Activated CD4-positive, alpha-beta T cell treated with anti-CD3 and anti-CD28 coated beads, Interleukin-2, amount 10 ng/mL, durations not matched to agents 7 days and 5 days (primary cell): ENCODE results near the gene C3orf70. TPM values are rescaled to one million over a fixed set of nuclear protein-coding genes. Genes with fewer than 3 reads are reported as not detected.

Experiments
- CTCF ChIA-PET: fragments of 350-600 bp; sonication (Branson Sonifier 250); formaldehyde crosslinking; loops from one replicate; lab custom pipeline; 2021; ENCODE audit warnings: antibody characterized with exemption; lab: Charles Lee
- POLR2A ChIA-PET: fragments of 350-600 bp; sonication (Branson Sonifier 250); formaldehyde crosslinking; loops from one replicate; lab custom pipeline; 2021; ENCODE audit warnings: antibody characterized with exemption; lab: Charles Lee
- DNase-seq: peaks from one replicate; pipeline ENCODE4 v3.0.0-alpha.2; 2020
- H3K27ac Mint-ChIP-seq: one replicate; pipeline ENCODE4 v1.8.0; 2021; ENCODE audit warnings: mild to moderate bottlenecking, moderate library complexity, mixed read lengths
- H3K27me3 Mint-ChIP-seq: one replicate; pipeline ENCODE4 v1.8.0; 2021; ENCODE audit warnings: mixed read lengths
- H3K36me3 Mint-ChIP-seq: one replicate; pipeline ENCODE4 v1.8.0; 2021; ENCODE audit warnings: low read depth, mixed read lengths
- H3K4me1 Mint-ChIP-seq: one replicate; pipeline ENCODE4 v1.8.0; 2021; ENCODE audit warnings: mixed read lengths
- H3K4me3 Mint-ChIP-seq: one replicate; pipeline ENCODE4 v1.8.0; 2021; ENCODE audit warnings: mild to moderate bottlenecking, moderate library complexity, mixed read lengths
- H3K9me3 Mint-ChIP-seq: one replicate; pipeline ENCODE4 v1.8.0; 2021; ENCODE audit warnings: mixed read lengths
- total RNA-seq, 2 experiments: library from RNA; stranded (reverse); gene quantifications; one replicate each; pipeline ENCODE4 v1.2.3, GENCODE V29; 2021

The C3orf70 gene
- total RNA-seq, 2 experiments from 2014 or later = 0.06 TPM; not detected in 1

DNA sequence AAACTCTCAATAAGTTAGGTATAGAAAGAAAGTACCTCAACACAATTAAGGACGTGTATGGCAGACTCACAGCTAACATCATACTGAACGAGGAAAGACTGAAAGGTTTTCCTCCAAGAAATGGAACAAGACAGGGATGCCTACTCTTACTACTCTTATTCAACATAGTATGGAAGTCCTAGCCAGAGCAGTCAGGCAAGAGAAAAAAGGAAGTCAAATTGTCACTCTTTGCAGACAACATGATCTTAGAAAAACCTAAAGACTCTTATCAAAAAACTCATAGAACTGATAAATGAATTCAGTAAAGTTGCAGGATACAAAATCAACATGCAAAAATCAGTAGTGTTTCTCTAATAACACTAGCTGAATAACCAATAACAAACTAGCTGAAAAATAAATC, 96.0 kb downstream of the C3orf70 start:
- Mint-ChIP-seq H3K4me3 (no peak overlapping the region), H3K27ac (no peak overlapping the region), H3K36me3 (peaks cover 37% of the 10 kb centered on the region), H3K9me3 (peaks cover 35% of the 10 kb centered on the region), H3K27me3 (no peaks in the 10 kb centered on the region), H3K4me1 (no peaks in the 10 kb centered on the region)
- ChIA-PET CTCF (interaction anchor here (1.4 kb wide), 1 partner anchor 16 kb away, joined by 5 read pairs; no protein-coding TSS in a partner anchor), POLR2A (no interaction called here)
- no peak for DNase-seq

GRCh38 chr3:185052631-185053030, 100.2 kb downstream of the C3orf70 start:
- CTCF ChIA-PET = no interaction called here
- no peak overlapping the region for H3K27ac Mint-ChIP-seq
- H3K27me3 Mint-ChIP-seq = no peaks in the 10 kb centered on the region
- POLR2A ChIA-PET = no interaction called here
- no peaks in the 10 kb centered on the region for H3K4me1 Mint-ChIP-seq
- no peak for DNase-seq
- H3K4me3 Mint-ChIP-seq = no peak overlapping the region
- peaks cover 75% of the 10 kb centered on the region for H3K36me3 Mint-ChIP-seq
- peaks cover 12% of the 10 kb centered on the region for H3K9me3 Mint-ChIP-seq

- peaks cover 9% of the 10 kb centered on the region for H3K9me3 Mint-ChIP-seq
- H3K27ac Mint-ChIP-seq = no peak overlapping the region
- peaks cover 75% of the 10 kb centered on the region for H3K36me3 Mint-ChIP-seq
- no peaks in the 10 kb centered on the region for H3K27me3 Mint-ChIP-seq
- H3K4me3 Mint-ChIP-seq = no peak overlapping the region
- POLR2A ChIA-PET = no interaction called here
- no peaks in the 10 kb centered on the region for H3K4me1 Mint-ChIP-seq
- no peak for DNase-seq
- CTCF ChIA-PET = interaction anchor here (1.6 kb wide), 1 partner anchor 9 kb away, joined by 4 read pairs; no protein-coding TSS in a partner anchor
Observed at GRCh38 chr3:185051801-185052200, 101.1 kb downstream of the C3orf70 start.

GRCh38 chr3:185049710-185050109, 103.2 kb downstream of the C3orf70 start:
- no peak for DNase-seq
- H3K27ac Mint-ChIP-seq = no peak overlapping the region
- H3K4me1 Mint-ChIP-seq = no peaks in the 10 kb centered on the region
- H3K9me3 Mint-ChIP-seq = peaks cover 4% of the 10 kb centered on the region
- H3K27me3 Mint-ChIP-seq = no peaks in the 10 kb centered on the region
- ChIA-PET POLR2A (no interaction called here), CTCF (no interaction called here)
- H3K36me3 Mint-ChIP-seq = peaks cover 65% of the 10 kb centered on the region
- H3K4me3 Mint-ChIP-seq = no peak overlapping the region

GRCh38 chr3:185046603-185047002, 106.3 kb downstream of the C3orf70 start:
- no peaks in the 10 kb centered on the region for H3K27me3 Mint-ChIP-seq
- ChIA-PET CTCF (no interaction called here), POLR2A (no interaction called here)
- no peaks in the 10 kb centered on the region for H3K9me3 Mint-ChIP-seq
- H3K36me3 Mint-ChIP-seq = peaks cover 37% of the 10 kb centered on the region
- DNase-seq = no peak
- no peaks in the 10 kb centered on the region for H3K4me1 Mint-ChIP-seq
- H3K27ac Mint-ChIP-seq = no peak overlapping the region
- no peak overlapping the region for H3K4me3 Mint-ChIP-seq

DNA sequence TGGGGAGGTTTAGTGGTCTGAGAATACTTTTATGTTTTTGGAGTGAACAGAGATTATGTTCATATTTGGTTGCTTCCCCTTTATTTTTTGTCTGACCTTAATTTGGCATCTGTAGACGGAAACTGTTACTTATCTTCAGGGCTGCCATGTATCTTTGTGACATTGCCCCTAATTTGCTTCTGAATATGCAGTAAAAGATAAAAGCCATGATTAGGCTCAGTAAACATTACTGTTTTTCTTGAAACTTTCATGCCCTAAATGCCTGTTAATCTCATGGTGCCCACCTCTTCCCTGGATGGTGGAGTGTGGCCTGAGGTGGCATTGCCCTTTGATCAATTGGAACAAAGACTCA, 106.7 kb downstream of the C3orf70 start:
- DNase-seq = no peak
- Mint-ChIP-seq H3K4me3 (no peak overlapping the region), H3K27ac (no peak overlapping the region), H3K36me3 (peaks cover 33% of the 10 kb centered on the region), H3K4me1 (no peaks in the 10 kb centered on the region), H3K9me3 (no peaks in the 10 kb centered on the region), H3K27me3 (no peaks in the 10 kb centered on the region)
- CTCF ChIA-PET = no interaction called here
- POLR2A ChIA-PET = no interaction called here

DNA sequence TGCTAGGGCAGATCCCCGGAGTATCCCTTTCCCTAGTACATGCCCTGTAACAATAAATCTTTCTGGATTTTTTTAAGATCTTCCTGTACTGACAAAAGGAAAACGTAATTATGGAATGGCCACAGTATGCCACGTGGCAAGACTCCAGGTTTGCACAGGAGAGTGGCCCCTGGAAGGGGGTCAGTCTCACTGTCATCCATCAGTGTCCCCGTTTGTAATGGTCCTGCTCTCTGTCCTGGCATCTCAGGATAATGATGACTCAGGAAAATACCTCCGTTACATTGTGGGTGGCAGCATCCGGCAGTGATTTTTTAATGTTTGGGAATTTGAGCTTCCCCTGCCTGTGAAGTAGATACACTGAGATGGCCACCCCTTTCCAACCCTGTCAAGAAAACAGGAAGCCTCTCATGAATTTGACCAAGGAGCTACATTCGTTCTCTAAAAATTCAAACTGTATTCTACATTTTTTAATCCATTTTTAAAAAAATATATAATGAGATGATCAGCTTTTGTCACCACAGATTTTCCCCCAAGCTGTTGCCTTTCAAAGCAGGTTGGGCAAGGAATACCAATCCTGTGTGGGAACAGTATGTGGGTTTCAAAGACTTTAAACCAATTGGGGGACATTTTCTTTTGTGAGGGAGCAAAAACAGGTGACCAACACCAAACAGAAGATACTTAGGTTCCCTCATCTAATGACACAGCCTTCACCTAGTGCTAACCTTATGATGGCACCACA, 110.4 kb downstream of the C3orf70 start:
- Mint-ChIP-seq H3K4me3 (no peak overlapping the region), H3K9me3 (peaks cover 3% of the 10 kb centered on the region), H3K4me1 (no peaks in the 10 kb centered on the region), H3K27ac (no peak overlapping the region), H3K27me3 (no peaks in the 10 kb centered on the region), H3K36me3 (peaks cover 8% of the 10 kb centered on the region)
- no peak for DNase-seq
- CTCF ChIA-PET = interaction anchor here (0.6 to 1.7 kb wide), 3 partner anchors 9 to 17 kb away, joined by 3 to 5 read pairs (median 4); no protein-coding TSS in a partner anchor
- POLR2A ChIA-PET = no interaction called here

DNA sequence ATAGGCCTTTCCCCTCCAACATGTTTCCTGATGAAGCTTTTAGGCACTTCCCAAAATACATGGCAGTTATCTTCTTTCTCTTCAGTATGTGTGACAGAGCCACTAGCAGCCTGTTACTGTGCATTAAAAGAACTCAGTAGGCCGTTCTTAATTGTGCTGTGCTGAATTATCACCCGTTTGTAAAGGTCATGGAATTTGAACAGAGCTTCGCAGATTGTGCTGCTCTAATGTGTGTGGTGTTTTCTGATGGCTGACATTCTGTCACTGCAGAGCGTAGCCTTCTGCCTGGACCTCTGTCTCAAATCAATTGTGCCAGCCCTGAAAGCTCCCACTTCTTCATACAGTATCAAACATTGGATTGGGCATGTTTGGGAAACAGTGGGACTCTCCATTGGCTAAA, 111.3 kb downstream of the C3orf70 start:
- H3K27me3 Mint-ChIP-seq = no peaks in the 10 kb centered on the region
- H3K4me1 Mint-ChIP-seq = no peaks in the 10 kb centered on the region
- H3K27ac Mint-ChIP-seq = no peak overlapping the region
- DNase-seq = no peak
- H3K36me3 Mint-ChIP-seq = peaks cover 14% of the 10 kb centered on the region
- ChIA-PET CTCF (interaction anchor here (1.3 kb wide), 1 partner anchor 30 kb away, joined by 3 read pairs; no protein-coding TSS in a partner anchor), POLR2A (no interaction called here)
- H3K4me3 Mint-ChIP-seq = no peak overlapping the region
- H3K9me3 Mint-ChIP-seq = peaks cover 9% of the 10 kb centered on the region

- H3K27ac Mint-ChIP-seq = no peak overlapping the region
- peaks cover 14% of the 10 kb centered on the region for H3K9me3 Mint-ChIP-seq
- H3K4me3 Mint-ChIP-seq = no peak overlapping the region
- H3K4me1 Mint-ChIP-seq = no peaks in the 10 kb centered on the region
- no peaks in the 10 kb centered on the region for H3K27me3 Mint-ChIP-seq
- ChIA-PET CTCF (interaction anchor here (1.3 kb wide), 1 partner anchor 31 kb away, joined by 3 read pairs; no protein-coding TSS in a partner anchor), POLR2A (no interaction called here)
- no peak for DNase-seq
- peaks cover 17% of the 10 kb centered on the region for H3K36me3 Mint-ChIP-seq
Observed at GRCh38 chr3:185040425-185040824, 112.4 kb downstream of the C3orf70 start.

DNA sequence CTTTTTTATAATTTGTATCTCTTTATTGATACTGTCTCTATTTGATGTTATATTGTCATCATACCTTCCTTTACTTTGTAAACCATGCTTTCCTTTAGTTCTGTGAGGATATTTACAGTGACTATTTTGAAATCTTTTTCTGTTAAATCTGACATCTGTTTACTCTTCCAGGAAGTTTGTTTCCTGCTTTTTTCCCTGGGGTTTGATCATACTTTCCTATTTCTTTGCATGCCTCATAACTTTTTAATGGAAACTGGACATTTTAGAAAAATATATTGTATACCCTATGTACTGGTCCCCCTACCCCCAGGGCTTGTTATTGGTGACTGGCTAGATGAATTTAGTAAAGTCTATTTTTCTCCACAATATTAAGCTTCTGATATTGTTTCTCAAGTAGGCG, 115.1 kb downstream of the C3orf70 start:
- Mint-ChIP-seq H3K4me3 (no peak overlapping the region), H3K4me1 (no peaks in the 10 kb centered on the region), H3K27ac (no peak overlapping the region), H3K9me3 (peaks cover 21% of the 10 kb centered on the region), H3K36me3 (peaks cover 37% of the 10 kb centered on the region), H3K27me3 (no peaks in the 10 kb centered on the region)
- ChIA-PET CTCF (interaction anchor here (0.5 kb wide), 1 partner anchor 152 kb away, joined by 3 read pairs; no protein-coding TSS in a partner anchor), POLR2A (no interaction called here)
- DNase-seq = no peak

DNA sequence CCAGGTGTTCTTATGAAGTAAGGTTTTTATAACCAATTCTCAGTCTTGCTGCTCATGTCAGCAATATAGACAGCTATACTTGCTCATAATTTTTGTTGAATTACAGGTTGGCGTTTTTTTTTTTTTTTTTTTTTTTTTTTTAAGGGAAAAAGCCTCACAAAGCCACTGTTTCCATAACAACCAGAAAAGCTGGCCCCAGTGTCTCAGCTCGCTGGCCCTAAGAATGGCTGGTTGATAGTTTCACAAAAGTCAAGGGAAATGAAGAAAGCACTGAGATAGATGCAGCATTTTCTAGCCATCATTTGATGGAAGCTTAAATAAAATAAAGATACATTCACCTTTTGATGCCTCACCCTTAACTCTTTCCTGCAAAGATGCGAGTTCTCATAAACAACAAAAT, 121.9 kb downstream of the C3orf70 start:
- H3K36me3 Mint-ChIP-seq = peaks cover 55% of the 10 kb centered on the region
- no peaks in the 10 kb centered on the region for H3K27me3 Mint-ChIP-seq
- DNase-seq = no peak
- ChIA-PET POLR2A (no interaction called here), CTCF (interaction anchor here (0.6 kb wide), 1 partner anchor 33 kb away, joined by 5 read pairs; no protein-coding TSS in a partner anchor)
- H3K9me3 Mint-ChIP-seq = peaks cover 12% of the 10 kb centered on the region
- no peaks in the 10 kb centered on the region for H3K4me1 Mint-ChIP-seq
- H3K27ac Mint-ChIP-seq = no peak overlapping the region
- no peak overlapping the region for H3K4me3 Mint-ChIP-seq

- ChIA-PET POLR2A (no interaction called here), CTCF (interaction anchor here (0.6 to 1.8 kb wide), 2 partner anchors 33 to 37 kb away, joined by 4 to 5 read pairs; no protein-coding TSS in a partner anchor)
- DNase-seq = no peak
- Mint-ChIP-seq H3K4me1 (no peaks in the 10 kb centered on the region), H3K4me3 (no peak overlapping the region), H3K27me3 (no peaks in the 10 kb centered on the region), H3K27ac (no peak overlapping the region), H3K36me3 (peaks cover 55% of the 10 kb centered on the region), H3K9me3 (peaks cover 6% of the 10 kb centered on the region)
Observed at GRCh38 chr3:185030399-185030798, 122.5 kb downstream of the C3orf70 start.

DNA sequence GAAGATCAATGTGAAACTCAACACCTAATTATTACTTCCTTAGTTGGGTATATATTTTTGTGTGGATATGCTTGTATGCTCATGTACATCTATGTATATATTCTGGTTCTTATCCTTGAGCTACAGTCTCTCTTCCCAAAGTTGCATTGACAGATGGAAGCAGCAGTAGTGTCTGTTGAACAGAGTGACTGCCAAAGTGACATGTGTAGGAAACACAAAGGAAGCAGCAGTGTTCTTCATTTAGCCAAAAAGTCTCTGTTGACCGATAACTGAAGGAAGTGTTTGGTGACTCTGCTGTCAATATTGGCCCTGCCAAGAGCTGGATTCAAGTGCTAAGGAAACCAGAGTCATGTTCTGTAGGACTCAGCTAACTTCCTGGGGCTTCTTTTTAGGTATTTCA, 123.8 kb downstream of the C3orf70 start:
- Mint-ChIP-seq H3K4me3 (no peak overlapping the region), H3K27me3 (no peaks in the 10 kb centered on the region), H3K36me3 (peaks cover 49% of the 10 kb centered on the region), H3K9me3 (peaks cover 2% of the 10 kb centered on the region), H3K4me1 (no peaks in the 10 kb centered on the region), H3K27ac (no peak overlapping the region)
- CTCF ChIA-PET = interaction anchor here (1.8 kb wide), 1 partner anchor 39 kb away, joined by 4 read pairs; no protein-coding TSS in a partner anchor
- POLR2A ChIA-PET = no interaction called here
- no peak for DNase-seq
